NCI-H1105 treated with DMSO at 0.1 percent for 48 hours (cell line): Measurements from ENCODE around the gene GADD45B.
A peak's percentile ranks its signal among the peaks of the same experiment; 100 is the strongest.
"Not testable (repeated sequence)": the region's sequence is repeated elsewhere in the genome, so short reads cannot be mapped to it uniquely, and the experiment has no call there.

Experiments used
- DNase-seq: peaks from one replicate; lab custom pipeline; 2025; lab: John Stamatoyannopoulos, UW

The GADD45B gene

DNA sequence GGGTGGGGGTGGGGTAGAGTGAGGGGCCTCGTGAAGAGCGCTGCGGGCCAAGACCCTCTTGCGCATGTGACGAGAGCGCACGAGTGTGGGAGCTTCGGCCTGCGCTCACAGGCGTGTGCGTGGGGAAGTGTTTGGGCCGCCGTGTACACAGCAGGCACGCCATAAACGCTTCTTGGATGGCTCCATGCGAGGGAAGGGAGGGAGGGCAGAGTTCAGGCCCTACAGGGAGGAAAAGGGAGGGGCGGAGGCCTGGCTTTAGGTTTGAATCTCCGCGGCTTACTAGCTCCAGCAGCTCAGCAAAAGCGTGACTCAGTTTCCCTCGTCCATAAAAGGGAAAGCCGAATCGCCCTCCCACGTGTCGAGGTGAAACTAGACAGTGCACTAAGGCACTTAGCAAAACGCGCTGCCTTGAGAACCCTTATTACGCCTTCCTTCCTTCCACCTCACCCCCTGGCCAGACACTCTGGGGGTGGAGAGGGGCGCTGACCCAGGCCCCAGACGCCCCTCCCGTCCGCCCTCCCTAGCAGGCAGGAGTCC is 12.5 kb downstream of the GADD45B start:
- no peak for DNase-seq

DNA sequence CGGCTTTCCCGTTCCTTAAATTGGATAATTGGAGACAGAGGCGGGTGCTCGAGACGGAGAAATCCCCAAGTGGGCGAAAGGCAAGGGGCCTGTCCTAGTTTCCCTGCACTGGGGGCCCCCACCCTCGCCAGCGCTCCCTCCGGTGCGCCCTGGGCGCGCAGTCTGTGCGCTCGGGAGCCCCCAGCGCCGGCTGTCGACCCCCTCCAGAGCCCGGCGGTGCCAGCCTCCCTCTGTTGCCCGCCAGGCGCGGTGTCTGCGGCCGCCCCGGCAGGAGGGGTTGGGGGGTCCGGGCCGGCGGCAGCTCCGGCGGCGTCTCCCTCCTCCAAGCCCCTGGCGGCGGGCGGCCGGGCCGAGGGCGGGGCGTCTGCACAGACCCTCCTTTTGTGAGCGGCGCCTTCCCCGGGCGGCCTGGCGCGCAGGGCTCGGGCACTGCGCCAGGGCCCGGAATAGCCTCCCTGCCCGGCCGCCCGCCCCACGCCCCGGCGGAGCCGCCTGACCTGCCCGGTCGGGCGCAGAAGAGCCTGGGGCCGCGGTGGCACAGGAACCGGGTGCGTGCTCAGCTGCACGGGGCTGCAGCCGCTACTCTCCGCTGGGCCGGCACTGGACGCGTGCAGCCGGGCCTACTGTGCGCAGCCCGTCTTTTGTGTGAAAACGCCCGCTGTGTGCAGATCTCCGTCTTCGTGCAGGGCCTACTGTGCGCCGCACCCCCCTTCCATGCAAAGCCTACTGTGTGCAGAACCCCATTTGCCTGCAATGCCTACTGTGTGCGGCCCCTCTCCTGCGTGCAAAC is 13.2 kb downstream of the GADD45B start:
- peak; percentile 36 for DNase-seq

DNA sequence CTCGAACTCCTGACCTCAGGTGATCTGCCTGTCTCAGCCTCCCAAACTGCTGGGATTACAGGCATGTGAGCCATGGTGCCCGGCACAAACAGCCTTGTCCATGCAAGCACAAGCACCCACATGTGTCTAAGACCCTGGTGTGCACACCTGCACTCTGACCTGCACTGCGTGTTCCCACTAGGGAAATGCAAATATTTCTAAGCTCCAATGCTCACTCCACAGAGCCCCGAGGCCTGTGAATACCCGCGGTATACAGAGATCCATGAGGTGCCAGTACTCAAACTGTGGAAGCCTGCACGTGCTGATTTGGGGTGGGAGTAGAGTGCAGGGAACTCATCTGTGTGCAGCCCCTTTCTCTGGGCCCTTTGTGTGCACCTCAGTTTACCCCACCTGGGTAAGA is 14.7 kb downstream of the GADD45B start:
- DNase-seq = no peak

DNA sequence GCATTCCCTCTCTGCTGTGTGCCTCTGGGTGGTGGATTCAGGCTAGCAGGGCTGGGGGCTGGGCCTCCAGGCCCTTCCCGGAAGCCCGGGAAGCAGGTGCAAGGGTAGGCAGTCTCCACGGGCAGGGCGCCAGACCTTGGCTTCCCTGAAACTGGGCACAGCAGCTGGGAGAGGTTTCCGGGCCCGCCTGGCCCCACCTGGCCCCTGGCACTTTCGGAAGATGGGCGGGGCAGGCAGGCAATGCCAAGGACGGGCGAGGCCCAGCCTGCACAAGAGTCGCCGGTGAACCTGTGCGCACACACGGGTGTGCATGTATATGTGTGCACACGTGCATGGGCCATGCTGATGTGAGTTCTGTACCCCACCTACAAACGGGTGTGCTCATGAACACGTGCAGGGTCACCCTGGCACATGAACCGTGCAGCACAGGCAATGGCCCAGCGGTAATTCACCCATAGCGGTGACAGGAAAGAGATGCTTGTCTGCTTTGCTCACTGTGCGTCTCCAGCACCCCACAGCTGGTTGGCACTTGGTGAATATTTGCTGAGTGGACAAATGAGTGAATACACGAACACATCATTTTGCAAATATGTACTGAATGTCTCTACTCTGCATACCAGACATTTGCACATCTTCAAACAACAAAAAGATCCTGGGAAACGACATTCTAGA is 15.3 kb downstream of the GADD45B start:
- peak; percentile 91 for DNase-seq

DNA sequence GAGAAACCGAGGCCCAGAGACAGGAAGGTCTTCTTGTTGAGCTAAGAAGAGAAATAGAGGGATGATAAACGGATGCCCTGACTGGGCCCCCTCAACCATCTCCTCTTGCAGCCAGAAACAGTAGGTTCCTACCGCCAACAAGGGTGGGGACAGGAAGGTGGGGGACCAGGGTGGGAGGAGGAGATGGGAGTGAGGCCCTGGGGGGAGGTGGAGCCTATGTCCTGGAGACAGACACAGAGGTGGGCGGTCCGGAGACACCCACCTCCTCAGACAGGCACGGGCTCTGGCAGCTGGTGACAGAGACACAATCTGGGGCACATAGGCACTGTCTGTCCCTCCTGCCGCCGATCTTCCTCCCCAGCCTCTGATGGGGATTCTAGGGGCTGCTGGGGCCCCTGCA is 16.9 kb downstream of the GADD45B start:
- DNase-seq = no peak

DNA sequence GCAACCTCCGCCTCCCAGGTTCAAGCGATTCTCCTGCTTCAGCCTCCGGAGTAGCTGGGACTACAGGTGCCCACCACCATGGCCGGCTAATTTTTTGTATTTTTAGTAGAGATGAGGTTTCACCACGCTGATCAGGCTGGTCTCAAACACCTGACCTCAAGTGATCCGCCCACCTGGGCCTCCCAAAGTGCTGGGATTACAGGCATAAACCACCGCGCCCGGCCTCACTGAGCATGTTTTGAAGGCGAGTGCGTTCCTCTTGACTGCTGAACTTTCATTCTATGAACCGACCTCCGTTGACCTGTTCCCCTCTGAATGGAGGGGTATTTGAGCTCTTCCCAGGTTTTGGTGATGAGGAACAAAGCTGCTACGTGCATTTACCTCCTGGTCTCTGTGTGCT is 17.5 kb downstream of the GADD45B start:
- DNase-seq = not testable (repeated sequence)

DNA sequence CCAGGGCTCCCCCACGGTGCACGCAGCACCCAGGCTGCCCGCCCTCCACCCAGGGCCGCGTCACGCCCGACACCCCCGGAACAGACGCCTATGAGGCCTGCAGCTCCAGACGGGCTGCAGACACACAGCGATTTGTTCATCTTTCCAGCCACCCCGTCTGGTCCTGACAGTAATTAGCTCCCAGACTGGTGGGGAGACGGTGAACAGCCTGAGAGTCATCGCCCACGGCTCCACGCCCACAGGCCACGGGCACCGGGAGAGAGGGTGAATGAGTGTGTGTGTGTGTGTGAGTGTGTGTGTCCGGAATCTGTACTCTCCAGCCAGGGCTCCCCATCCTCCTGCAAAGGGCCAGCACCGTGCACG is 18.1 kb downstream of the GADD45B start:
- no peak for DNase-seq

DNA sequence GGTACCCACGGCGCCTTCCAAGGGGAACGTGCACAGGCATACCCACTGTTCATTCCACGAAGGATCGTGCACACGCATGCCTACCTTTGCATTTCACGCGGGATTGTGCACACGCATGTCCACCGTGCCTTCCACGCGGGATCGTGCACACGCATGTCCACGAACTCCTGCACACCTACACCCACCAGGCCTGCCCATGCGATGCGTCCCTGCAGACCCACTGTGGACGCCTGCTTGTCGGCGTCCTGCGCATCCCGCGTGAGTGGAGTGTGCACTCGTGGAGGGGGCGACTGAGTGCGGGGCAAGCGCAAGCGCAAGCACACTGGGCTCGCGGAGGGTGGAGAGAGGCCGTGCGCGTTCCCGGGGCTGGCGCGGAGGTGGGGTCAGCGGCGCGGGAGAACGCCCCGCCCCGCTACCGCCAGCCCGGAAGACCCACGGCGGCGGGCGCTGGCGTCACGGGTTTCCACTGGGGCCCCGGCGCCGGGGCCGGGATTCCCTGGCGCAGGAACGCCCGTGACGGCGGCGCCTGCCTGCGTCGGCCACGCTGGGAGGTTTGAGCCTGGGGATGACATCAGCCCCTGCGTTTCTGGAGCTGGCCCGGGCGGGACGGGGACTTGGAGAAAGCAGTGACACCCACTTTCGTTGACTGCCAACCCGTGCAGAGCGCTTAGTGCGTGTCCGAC is 18.7 kb downstream of the GADD45B start:
- no peak for DNase-seq

DNA sequence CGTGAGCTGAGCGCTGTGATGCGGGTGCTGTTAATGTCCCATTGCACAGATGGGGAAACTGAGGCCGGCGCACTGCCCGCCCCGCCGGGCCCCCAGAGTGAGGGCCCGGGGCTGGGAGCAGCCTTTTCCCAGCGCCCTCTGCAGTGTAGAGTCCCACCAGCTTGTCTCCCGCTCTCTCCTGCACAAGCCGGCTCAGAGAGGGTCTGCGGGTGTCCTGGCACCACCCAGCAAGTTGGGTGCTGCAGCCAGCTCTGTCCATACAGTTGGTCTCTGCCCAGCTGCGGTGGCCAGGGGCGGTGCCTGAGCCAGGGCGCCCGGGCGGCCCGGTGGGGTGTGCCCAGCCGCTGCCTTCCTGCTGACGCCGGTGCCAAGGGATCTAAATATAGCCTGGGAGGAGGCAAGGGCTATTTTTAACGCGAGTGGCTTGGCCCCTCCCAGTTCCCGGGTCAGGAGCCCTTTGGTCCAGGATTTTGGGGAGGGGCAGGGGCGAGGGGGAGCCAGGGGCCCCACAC is 19.3 kb downstream of the GADD45B start:
- no peak for DNase-seq

DNA sequence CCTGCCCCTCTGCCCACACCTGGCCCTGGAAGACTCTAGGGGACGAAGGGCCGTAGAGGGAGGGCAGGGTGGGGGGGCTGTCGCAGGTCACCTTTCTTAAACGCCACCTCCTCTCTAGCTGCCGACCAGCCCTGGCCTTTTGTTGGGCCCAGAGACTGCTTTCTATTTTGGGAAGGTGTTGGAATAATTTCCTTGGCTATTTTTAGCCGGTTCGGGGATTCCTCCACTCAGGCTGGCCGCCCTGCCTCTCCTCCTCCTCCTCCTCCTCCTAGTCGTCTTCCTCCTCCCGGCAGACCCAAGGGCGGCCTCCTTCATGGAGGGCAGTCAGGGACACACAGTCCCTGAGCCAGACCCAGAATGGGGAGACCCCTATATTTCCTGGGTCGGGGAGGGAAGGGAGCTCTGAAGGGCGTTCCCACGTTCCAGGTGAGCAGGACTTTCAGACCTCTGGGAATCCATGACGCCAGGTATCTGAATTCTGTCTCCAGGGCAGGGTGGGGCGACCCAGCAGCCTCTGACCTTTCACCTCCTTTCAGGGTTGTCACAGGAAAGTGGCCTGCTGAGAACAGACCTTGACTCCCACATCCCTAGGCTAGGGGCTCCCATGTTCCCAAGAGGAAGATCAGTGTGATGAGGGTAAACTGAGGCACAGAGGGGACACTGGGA is 19.9 kb downstream of the GADD45B start:
- DNase-seq = no peak

DNA sequence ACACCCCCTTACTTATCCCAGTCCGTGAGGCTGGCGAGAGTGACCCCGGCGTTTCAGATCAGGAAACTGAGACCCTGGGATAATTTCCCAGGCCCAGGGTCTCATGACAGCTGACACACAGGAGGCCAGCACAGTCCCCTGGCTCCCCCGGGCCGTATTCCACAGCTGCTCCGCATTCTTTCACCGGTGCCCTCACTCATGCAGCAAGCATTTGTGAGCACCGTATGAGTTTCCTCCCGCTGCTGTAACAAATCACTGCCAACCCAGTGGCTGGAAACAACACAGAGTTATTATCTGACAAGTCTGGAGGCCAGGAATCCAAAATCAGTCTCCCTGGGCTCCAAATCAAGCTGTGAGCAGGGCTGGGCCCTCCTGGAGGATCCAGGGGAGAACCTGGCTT is 21.3 kb downstream of the GADD45B start:
- DNase-seq = no peak

DNA sequence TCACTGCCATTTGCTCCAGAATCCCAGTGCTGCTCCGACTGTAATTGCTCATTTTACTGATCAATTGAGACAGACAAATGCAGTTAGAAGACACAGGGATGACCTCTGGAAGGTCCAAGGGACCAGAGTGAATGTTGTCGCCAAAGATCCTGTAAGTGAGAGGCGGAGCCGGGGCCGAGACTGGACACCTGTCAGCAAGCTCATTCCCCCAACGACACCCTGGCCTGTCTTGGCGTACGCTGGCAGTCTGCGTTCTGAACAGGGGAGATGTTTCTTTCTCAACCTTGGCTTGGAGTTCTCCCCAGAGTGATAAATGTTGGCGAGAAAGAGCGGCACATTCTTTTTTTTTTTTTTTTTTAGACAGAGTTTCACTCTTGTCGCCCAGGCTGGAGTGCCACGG is 24.2 kb downstream of the GADD45B start:
- DNase-seq = no peak

DNA sequence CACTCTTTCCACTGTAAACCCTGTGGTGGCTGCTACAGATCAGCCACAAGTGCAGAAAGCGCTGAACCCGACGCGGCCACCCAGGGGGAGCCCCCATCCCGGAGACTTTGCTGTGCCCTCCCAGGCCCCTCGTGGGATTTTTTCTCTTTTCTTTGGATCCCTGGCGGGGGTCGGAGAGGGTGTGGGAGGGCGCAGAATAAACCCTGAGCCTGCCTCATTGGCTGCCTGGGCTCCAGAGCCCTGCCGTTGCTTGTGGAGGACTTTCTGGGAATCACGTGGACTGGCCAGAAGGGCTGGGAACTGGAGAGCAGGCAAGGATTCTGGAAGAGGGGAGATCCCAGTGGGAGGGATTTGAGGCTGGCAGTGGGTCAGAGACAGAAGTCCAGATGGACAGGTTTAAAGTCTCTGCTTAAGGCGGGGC is 24.9 kb downstream of the GADD45B start:
- DNase-seq = no peak

DNA sequence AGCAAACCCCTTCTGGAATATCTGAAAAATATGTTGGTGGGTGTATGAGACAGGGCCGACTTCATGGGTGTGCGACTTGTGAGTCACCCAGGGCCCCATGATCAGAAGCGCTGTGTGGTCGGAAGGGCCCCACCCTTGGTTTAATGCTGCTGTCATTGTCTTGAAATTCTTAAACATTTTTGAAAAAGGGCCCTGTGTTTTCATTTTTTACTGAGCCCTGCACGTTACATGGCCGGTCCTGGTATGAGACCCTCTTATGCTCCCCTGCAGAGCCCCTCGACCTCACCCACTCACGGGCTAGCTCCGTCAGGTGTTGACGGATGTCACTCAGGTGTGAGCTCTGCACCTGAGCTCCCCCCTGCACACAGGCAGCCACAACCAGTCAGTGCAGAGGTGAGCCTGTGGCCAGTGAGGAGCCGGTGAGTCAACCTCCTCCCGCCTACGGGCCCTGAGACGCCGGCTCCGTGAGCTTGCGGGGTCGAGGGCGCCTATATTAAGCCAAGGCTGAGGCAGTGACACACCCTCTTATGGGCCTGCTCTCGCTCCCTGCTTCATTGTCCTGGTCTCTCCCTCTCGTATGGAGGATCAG is 27.7 kb downstream of the GADD45B start:
- no peak for DNase-seq

DNA sequence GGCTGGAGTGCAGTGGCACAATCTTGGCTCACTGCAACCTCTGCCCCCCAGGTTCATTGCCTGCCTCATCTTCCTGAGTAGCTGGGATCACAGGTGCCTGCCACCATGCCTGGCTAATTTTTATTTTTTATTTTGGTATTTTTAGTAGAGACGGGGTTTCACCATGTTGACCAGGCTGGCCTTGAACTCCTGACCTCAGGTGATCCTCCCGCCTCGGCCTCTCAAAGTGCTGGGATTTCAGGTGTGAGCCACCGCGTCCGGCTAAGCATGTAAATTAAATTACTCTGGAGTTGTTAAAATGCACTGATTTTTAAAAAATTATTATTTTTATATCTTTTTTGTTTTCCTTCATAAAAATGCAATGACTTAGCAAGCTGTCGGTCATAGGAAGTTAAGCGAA is 30.7 kb downstream of the GADD45B start:
- not testable (repeated sequence) for DNase-seq

DNA sequence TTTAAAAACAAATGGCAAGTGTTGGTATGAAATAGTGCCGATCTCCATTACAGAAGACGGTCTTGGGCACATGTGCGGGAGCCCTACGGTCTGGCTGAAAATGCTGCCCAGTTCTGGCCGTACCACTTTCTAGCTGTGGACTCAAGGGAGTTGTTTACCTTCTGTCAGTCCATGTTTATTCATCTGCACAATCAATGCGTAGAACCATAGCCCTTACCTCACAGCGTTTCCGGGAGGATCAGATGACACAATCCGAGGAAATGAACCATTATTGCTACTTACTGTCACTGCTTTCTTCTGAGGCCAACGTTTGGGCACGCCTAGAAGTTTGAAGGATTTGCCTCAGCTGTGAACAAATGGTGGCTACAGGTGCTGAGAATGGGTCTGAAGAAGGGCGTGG is 31.2 kb downstream of the GADD45B start:
- peak; percentile 81 for DNase-seq

DNA sequence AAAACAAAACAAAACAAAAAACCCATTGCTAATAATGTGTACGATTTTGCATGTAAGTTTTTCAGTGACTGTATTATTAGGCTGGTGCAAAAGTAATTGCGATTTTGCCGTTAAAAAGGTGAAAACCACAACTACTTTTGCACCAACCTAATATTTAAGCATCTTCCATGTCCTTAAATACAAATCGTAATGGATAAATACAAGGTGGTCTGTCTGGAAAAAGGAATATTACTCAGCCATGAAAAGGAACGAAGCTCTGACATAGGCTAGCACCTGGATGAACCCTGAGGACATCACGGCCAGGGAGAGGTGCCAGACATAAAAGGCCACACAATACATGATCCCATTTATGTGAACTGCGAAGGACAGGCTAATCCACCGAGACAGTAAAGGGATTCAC is 33.2 kb downstream of the GADD45B start:
- no peak for DNase-seq

DNA sequence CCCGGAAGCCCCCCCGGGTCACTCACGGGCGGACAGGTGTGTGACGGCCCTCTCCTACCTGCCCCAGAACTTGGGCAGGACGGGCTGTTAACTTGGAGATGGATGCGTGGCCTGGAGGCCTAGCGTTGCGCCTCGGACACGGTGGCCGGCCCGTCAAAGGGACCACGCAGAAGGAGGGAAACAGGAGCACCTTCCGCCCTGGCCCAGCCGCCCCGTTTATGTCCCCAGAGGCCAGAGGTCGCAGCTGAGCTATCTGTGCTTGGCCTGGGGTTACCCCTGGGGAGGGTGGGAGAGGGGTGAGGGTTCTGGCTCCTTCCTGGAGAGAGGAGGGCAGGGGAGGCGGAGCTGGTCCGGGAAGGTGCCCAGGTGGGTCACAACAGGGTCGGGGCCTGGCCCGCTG is 35.6 kb downstream of the GADD45B start:
- no peak for DNase-seq

DNA sequence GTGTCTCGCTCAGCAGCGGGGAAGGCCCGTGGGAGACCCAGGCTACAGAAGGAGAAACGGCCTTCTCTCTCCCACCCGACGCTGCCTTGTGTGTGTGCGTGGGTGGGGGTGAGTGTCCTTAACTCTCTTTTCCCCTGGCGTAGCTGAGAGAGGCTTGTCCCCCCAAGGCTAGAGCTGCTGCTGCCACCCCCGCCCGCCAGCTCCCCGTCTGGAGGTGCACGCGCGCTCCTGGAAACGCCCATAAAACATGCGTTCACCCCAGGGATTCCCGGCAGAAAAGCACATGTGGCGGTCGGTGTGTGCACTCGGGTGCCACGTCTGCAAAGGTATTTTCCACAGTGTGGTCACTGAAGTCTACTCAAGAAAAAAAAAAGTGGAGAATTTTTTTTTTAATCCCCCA is 36.1 kb downstream of the GADD45B start:
- DNase-seq = no peak

DNA sequence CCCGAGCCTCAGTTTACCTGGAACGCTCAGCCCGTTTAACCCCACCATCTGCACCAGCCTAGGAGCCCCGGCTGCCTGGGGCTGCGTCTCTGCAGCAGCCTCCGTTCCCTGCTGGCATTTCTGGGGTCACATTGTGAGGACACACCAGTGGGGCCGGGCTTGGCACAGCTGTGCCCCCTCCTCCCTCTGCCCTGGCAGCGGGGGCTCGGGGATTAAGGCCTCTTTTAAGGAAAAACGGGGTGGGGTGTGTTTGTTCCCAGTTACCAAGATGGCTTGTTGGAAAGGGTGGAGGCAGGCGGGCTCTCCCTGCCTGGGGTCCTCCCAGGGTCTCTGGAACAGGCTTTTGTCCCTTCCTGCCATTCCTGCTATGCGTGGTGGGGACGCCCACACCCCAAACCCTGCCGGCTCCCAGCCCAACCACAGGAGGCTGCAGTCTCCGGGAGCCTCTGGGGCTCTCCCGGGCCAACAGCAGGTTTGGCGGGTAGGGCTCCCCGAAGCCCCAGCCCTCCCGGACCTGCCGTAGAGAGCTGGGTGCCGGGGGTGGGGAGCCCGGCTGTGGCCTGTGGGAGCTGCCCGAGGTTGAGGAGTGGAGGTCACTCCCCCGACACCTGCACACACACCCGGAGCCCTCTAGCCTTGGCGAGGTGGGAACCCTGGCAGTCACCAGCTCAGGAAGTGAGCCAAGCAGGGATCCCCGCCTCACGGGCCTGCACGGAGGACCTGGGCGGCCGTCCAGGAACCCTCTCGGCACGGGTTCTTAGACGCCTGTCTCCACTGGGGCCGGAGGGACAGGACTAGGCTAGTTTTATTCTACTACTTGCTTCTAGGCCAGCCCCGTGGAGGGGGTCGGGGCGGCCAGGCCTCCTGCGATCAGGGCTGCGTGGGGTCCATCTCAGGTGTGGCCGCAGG is 36.9 kb downstream of the GADD45B start:
- no peak for DNase-seq
